PFSK-1 (cell line): Measurements from ENCODE around the gene CKAP2L.

Source experiments
- FOXP2 ChIP-seq: optimal IDR thresholded peaks from 2 replicates; pipeline ENCODE3; 2011; ENCODE audit warnings: borderline replicate concordance, control low read depth, inconsistent platforms; ENCODE audit not compliant: insufficient read depth; ENCODE audit errors: extremely low read length, extremely low read depth
- POLR2AphosphoS5 ChIP-seq: IDR thresholded peaks from 2 replicates; pipeline ENCODE4 v1.6.1; 2012; ENCODE audit warnings: low read depth, mild to moderate bottlenecking, control low read depth, low read length, moderate library complexity
- REST ChIP-seq, 2 experiments: IDR thresholded peaks; 2 replicates each; pipeline versions ENCODE4 v1.6.1 to v1.8.0; 2011 to 2012; ENCODE audit warnings: low read depth in 2 of 2, low read length in 2 of 2, control low read depth in 1 of 2, inconsistent platforms in 1 of 2, mild to moderate bottlenecking in 1 of 2, moderate library complexity in 1 of 2; ENCODE audit not compliant: insufficient read depth in 1 of 2
- SIN3A ChIP-seq: IDR thresholded peaks from 2 replicates; pipeline ENCODE4 v1.6.1; 2012; ENCODE audit warnings: mild to moderate bottlenecking, low read length, moderate library complexity, borderline replicate concordance; ENCODE audit not compliant: insufficient read depth
- TAF1 ChIP-seq: IDR thresholded peaks from 2 replicates; pipeline ENCODE4 v1.6.1; 2012; ENCODE audit warnings: low read length, control low read depth, borderline replicate concordance; ENCODE audit not compliant: insufficient read depth

CKAP2L gene

DNA sequence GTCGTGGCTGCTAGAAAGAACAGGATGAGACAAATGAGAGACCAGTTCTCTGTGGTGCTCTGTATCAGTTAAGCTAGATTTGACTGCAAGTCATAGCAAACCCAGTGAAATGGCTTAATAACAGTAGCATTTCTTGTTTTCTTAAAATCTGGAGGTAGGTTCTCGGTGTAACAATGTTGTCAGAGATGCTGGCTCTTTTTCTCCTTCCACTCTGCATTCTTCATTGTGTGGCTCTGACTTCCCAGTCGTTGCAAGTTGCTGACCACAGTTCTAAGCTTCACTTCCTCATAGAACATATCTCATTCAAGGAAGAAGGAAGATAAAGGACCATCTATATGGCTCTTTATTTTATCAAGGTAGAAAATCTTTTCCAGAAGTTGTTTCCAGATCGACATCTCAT lies 7.9 kb upstream of the CKAP2L start:
- TF ChIP-seq TAF1 (no peak), REST (IDR thresholded peaks at IDR 0.05; ENCODE audit: insufficient read depth in 1 of 2, low read depth in 2 of 2, low read length in 2 of 2) (no peak), FOXP2 (no peak), SIN3A (no peak), POLR2AphosphoS5 (no peak)

GRCh38 chr2:112768432-112768831 lies 4.0 kb upstream of the CKAP2L start:
- TF ChIP-seq FOXP2 (no peak), REST (IDR thresholded peaks at IDR 0.05; ENCODE audit: insufficient read depth in 1 of 2, low read depth in 2 of 2, low read length in 2 of 2) (no peak), SIN3A (no peak), POLR2AphosphoS5 (no peak), TAF1 (no peak)

GRCh38 chr2:112767693-112768330 lies 3.4 kb upstream of the CKAP2L start:
- no peak for TF ChIP-seq FOXP2

GRCh38 chr2:112765251-112765650 lies 842 bp upstream of the CKAP2L start:
- TF ChIP-seq REST (IDR thresholded peaks at IDR 0.05; ENCODE audit: insufficient read depth in 1 of 2, low read depth in 2 of 2, low read length in 2 of 2) (no peak), POLR2AphosphoS5 (no peak), SIN3A (no peak), FOXP2 (no peak), TAF1 (no peak)

DNA sequence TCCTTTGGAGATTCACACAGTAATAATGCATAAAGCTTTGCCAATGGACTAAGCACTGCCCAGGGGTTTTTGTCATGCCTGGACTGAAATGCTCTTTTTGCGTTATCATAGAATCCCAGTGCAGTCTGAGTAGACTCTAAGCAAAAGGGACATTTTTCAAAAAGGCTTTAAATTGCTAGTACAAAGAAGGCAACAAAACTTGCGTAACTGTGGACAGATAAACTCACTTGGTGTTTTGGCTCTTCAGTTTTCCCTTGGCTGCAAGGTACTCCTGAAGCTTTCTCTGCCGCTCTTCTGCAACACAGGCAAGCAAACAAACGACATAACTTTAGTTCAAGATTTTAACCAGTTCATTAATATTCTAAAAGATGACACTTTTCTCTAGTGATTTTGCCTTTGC lies 2.1 kb downstream of the CKAP2L start:
- TF ChIP-seq SIN3A, result no peak
- TF ChIP-seq FOXP2, result no peak
- TF ChIP-seq REST (IDR thresholded peaks at IDR 0.05; ENCODE audit: insufficient read depth in 1 of 2, low read depth in 2 of 2, low read length in 2 of 2), result no peak
- no peak for TF ChIP-seq TAF1
- no peak for TF ChIP-seq POLR2AphosphoS5
